ENCODE measurements around the gene SLC34A1. TPM values are rescaled to one million over a fixed set of nuclear protein-coding genes. Genes with fewer than 3 reads are reported as not detected.

Gene SLC34A1
- total RNA-seq, 4 donors from 2014 or later: not detected

DNA sequence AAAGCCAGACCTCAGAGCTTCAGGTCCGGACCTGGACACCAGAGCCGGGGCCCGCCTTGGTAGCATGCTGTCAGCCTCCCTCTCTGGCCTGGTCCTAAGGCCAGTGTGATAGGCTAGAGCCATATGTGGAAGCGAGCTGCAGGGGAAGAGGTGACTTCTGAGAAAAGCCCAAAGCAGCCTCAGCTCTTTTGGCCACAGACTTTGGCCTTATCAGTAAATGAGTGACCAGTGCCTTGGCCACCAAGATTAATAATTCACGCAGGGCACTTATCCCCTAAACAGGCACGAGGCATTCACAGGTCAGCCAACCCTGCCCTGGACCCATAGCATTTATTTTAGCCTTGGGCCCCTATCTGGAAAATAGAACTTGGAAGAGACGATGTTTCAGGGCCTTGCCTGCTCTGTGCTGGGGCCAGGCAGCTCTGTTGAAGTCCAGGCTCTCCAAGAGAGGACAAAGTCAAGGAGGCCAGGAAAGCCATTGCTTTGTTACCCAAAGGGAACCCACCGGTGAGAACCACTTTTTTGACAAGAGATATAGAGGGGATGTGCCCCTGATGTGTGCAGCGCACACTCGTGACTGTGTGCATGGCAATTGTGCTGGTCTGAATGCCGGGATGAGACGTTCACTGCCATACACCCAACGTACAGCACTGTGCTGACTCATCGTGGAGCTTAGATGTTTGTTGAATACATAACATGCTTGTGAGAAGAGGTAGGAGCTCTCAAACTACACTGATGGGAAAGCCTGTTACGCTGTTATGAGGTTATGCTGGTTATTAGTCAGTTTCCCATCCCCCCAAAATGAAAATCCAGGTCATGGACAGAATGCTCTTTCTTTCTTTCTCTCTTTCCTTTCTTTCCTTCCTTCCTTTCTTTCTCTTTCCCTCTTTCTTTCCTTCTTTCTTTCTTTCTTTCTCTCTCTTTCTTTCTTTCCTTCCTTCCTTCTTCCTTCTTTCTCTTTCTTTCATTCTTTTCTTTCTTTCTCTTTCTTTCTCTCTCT is 5.0 kb upstream of the SLC34A1 start:
- no peaks in the 10 kb centered on the region for H3K9me3 ChIP-seq
- no peak overlapping the region for H3K27ac ChIP-seq
- no peak overlapping the region for H3K4me3 ChIP-seq
- in situ Hi-C loops (cut with MboI; ENCODE audit: low sequenced_read_pairs in 4 of 4): loop anchor here in 1 of 4 donors (25.0 kb wide), 1 partner anchor 133 kb away; the partner anchor contains the start of genes DDX41 and DOK3
- ATAC-seq (no peak), DNase-seq (no peak)
- TF ChIP-seq, protein P1, sequence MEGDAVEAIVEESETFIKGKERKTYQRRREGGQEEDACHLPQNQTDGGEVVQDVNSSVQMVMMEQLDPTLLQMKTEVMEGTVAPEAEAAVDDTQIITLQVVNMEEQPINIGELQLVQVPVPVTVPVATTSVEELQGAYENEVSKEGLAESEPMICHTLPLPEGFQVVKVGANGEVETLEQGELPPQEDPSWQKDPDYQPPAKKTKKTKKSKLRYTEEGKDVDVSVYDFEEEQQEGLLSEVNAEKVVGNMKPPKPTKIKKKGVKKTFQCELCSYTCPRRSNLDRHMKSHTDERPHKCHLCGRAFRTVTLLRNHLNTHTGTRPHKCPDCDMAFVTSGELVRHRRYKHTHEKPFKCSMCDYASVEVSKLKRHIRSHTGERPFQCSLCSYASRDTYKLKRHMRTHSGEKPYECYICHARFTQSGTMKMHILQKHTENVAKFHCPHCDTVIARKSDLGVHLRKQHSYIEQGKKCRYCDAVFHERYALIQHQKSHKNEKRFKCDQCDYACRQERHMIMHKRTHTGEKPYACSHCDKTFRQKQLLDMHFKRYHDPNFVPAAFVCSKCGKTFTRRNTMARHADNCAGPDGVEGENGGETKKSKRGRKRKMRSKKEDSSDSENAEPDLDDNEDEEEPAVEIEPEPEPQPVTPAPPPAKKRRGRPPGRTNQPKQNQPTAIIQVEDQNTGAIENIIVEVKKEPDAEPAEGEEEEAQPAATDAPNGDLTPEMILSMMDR (IDR thresholded peaks at IDR 0.05 in 4 of 5, conservative IDR thresholded peaks at IDR 0.05 in 1 of 5): no peak
- TF ChIP-seq POLR2A (IDR thresholded peaks at IDR 0.05): no peak
- H3K4me1 ChIP-seq: peaks cover 4 to 10% of the 10 kb centered on the region in 2 donors
- intact Hi-C loops (cut with DNase I; ENCODE audit: low total_unique reads): no loop called here
- no peaks in the 10 kb centered on the region for H3K27me3 ChIP-seq
- no peaks in the 10 kb centered on the region for H3K36me3 ChIP-seq

DNA sequence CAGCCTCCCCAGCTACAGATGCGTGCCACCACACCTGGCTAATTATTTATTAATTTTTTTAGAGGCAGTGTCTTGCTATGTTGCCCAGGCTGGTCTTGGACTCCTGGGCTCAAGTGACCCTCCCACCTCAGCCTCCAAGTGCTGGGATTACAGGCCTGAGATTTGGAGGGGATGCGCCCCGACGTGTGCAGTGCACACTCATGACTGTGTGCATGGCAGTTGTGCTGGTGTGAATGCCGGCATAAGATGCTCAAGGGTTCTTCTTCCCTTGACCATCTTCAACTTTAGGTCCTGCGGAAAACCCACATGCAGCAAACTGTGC is 3.5 kb upstream of the SLC34A1 start:
- no peaks in the 10 kb centered on the region for H3K9me3 ChIP-seq
- intact Hi-C loops (cut with DNase I; ENCODE audit: low total_unique reads): no loop called here
- in situ Hi-C loops (cut with MboI; ENCODE audit: low sequenced_read_pairs in 4 of 4): loop anchor here in 2 of 4 donors (10.0 to 25.0 kb wide), 2 partner anchors 124 to 132 kb away; partner anchors contain the start of genes DOK3 (in 2 of the 2) and DDX41 (in 1 of the 2)
- no peaks in the 10 kb centered on the region for H3K36me3 ChIP-seq
- TF ChIP-seq, protein P1 (IDR thresholded peaks at IDR 0.05 in 4 of 5, conservative IDR thresholded peaks at IDR 0.05 in 1 of 5): no peak
- TF ChIP-seq POLR2A (IDR thresholded peaks at IDR 0.05): no peak
- H3K27me3 ChIP-seq: no peaks in the 10 kb centered on the region
- peaks cover 4 to 10% of the 10 kb centered on the region in 2 donors for H3K4me1 ChIP-seq
- ATAC-seq: no peak
- no peak overlapping the region for H3K27ac ChIP-seq
- no peak overlapping the region for H3K4me3 ChIP-seq
- DNase-seq: no peak

DNA sequence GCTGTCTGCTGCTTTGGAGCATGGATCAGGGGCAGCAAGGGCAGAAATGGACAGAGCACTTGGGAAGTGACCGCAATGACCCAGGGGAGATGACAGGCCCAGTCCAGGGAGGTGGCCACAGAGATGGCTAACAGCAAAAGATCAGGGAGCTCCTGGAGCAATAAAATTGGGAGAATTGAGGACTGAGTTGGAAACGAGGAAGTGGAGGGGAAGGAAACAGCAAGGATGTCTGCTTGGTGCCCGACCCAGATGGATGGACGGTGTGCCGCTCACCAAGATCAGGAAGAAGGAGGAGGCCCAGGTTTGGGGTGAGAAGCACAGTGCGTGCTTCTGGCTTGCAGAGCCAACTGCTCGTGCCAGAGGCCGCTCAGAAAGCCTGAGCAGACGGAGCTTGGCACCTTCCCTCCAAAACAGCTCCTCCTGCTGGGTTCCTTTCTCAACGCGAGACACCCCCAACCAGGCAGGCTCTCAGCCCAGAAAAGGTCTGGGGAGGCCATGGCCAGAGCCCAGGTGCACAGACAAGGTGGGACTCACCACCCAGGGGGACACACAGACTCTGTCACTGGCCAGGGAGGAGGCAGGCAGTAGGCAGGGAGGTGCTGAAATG is 1.7 kb upstream of the SLC34A1 start:
- ATAC-seq: no peak
- no peaks in the 10 kb centered on the region for H3K9me3 ChIP-seq
- no peak for DNase-seq
- H3K36me3 ChIP-seq: no peaks in the 10 kb centered on the region
- TF ChIP-seq POLR2A (IDR thresholded peaks at IDR 0.05): no peak
- TF ChIP-seq, protein P1 (IDR thresholded peaks at IDR 0.05 in 4 of 5, conservative IDR thresholded peaks at IDR 0.05 in 1 of 5): no peak
- in situ Hi-C loops (cut with MboI; ENCODE audit: low sequenced_read_pairs in 4 of 4) (loop anchor here in 2 of 4 donors (10.0 to 25.0 kb wide), 2 partner anchors 122 to 130 kb away; partner anchors contain the start of genes DOK3 (in 2 of the 2) and DDX41 (in 1 of the 2)), intact Hi-C loops (cut with DNase I; ENCODE audit: low total_unique reads) (no loop called here)
- peaks cover 4 to 10% of the 10 kb centered on the region in 2 donors for H3K4me1 ChIP-seq
- H3K27me3 ChIP-seq: no peaks in the 10 kb centered on the region
- no peak overlapping the region for H3K27ac ChIP-seq
- no peak overlapping the region for H3K4me3 ChIP-seq

DNA sequence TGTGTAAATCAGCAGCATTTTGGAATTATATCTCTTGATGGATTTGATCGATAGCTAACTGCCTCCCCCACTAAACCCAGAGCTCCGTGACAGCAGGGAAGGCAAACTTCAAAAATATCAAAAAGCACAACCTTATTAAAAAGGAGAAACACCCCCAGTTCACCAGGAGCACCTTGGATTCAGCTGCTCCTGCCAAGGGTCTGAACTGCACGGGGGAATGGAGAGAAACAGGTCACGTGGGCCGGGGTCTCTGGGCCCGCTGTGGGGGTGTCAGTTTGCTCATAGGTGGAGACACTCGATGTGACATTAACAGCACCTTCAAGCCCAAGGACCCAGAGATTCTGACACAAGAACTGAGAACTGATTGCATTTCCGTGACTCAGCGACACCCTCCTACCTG is 1.1 kb upstream of the SLC34A1 start:
- Histone ChIP-seq H3K36me3 (no peaks in the 10 kb centered on the region), H3K9me3 (no peaks in the 10 kb centered on the region), H3K27ac (no peak overlapping the region), H3K27me3 (no peaks in the 10 kb centered on the region), H3K4me1 (peaks cover 4 to 10% of the 10 kb centered on the region in 2 donors), H3K4me3 (no peak overlapping the region)
- TF ChIP-seq POLR2A (IDR thresholded peaks at IDR 0.05): no peak
- TF ChIP-seq, protein P1 (IDR thresholded peaks at IDR 0.05 in 4 of 5, conservative IDR thresholded peaks at IDR 0.05 in 1 of 5): no peak
- DNase-seq: no peak
- intact Hi-C loops (cut with DNase I; ENCODE audit: low total_unique reads) (no loop called here), in situ Hi-C loops (cut with MboI; ENCODE audit: low sequenced_read_pairs in 4 of 4) (loop anchor here in 2 of 4 donors (10.0 to 25.0 kb wide), 2 partner anchors 122 to 129 kb away; partner anchors contain the start of genes DOK3 (in 2 of the 2) and DDX41 (in 1 of the 2))
- no peak for ATAC-seq
